A673 (cell line): ENCODE measurements around the gene DAD1. TPM values are rescaled to one million over a fixed set of nuclear protein-coding genes. Genes with fewer than 3 reads are reported as not detected.

Experiments
- BruUV-seq: library from RNA; stranded (reverse); fragments of 400-500 nt; replicated peaks from 2 replicates; lab custom pipeline; 2021; lab: Mats Ljungman, UMichigan
- CTCF ChIA-PET: fragments of 300-600 bp; sonication (Branson Sonifier 250); formaldehyde crosslinking; loops from one replicate; lab custom pipeline; 2022; ENCODE audit warnings: antibody characterized with exemption; lab: Charles Lee
- POLR2A ChIA-PET: fragments of 300-600 bp; sonication (Branson Sonifier 250); formaldehyde crosslinking; loops from one replicate; lab custom pipeline; 2022; ENCODE audit warnings: antibody characterized with exemption; ENCODE audit not compliant: low non-redundant PET; lab: Charles Lee
- DNase-seq: peaks from one replicate; pipeline ENCODE4 v3.0.0-alpha.2; 2015; ENCODE audit warnings: low spot score
- H3K27ac ChIP-seq: fragments of 200-600 bp; sonication (generic); 2 replicates; pipeline ENCODE4 v1.5.1; 2016; ENCODE audit warnings: mixed run types, low read depth, mild to moderate bottlenecking, mixed read lengths, antibody characterized with exemption, low read length; ENCODE audit not compliant: poor library complexity, severe bottlenecking
- H3K27me3 ChIP-seq: fragments of 200-600 bp; sonication (generic); replicated peaks from 2 replicates; pipeline ENCODE4 v1.6.1; 2017; ENCODE audit warnings: mixed run types, low read depth, mild to moderate bottlenecking, mixed read lengths, antibody characterized with exemption, low read length; ENCODE audit not compliant: insufficient read depth, poor library complexity
- H3K36me3 ChIP-seq: fragments of 200-600 bp; sonication (generic); 2 replicates; pipeline ENCODE4 v1.6.1; 2016; ENCODE audit warnings: mixed run types, mild to moderate bottlenecking, mixed read lengths, antibody characterized with exemption, low read length; ENCODE audit not compliant: insufficient read depth, poor library complexity, severe bottlenecking
- H3K4me1 ChIP-seq: fragments of 200-600 bp; sonication (generic); 2 replicates; pipeline ENCODE4 v1.6.1; 2017; ENCODE audit warnings: mixed run types, mild to moderate bottlenecking, mixed read lengths, antibody characterized with exemption, low read length; ENCODE audit not compliant: insufficient read depth, poor library complexity, severe bottlenecking
- H3K4me3 ChIP-seq: fragments of 200-600 bp; sonication (generic); 2 replicates; pipeline ENCODE4 v1.5.1; 2016; ENCODE audit warnings: low read depth, mixed run types, mild to moderate bottlenecking, mixed read lengths, low read length; ENCODE audit not compliant: poor library complexity, severe bottlenecking
- H3K9me3 ChIP-seq: fragments of 200-600 bp; sonication (generic); 2 replicates; pipeline ENCODE4 v1.6.1; 2016; ENCODE audit warnings: mixed run types, low read depth, mild to moderate bottlenecking, mixed read lengths, antibody characterized with exemption, low read length; ENCODE audit not compliant: poor library complexity, severe bottlenecking
- CTCF ChIP-seq: fragments of 300-800, 200-600 bp; sonication (generic); conservative IDR thresholded peaks from 2 replicates; pipeline ENCODE4 v1.5.1; 2017; ENCODE audit warnings: low read depth, mild to moderate bottlenecking, antibody characterized with exemption, low read length, moderate library complexity, mixed read lengths
- EZH2 ChIP-seq: fragments of 200-600 bp; sonication (generic); IDR thresholded peaks from 2 replicates; pipeline ENCODE4 v1.6.1; 2017; ENCODE audit warnings: borderline replicate concordance, low read depth, mild to moderate bottlenecking, mixed read lengths, antibody characterized with exemption, low read length; ENCODE audit not compliant: poor library complexity, severe bottlenecking
- intact Hi-C: fragments of 100-400 bp; cut with micrococcal nuclease; formaldehyde crosslinking; loops from one replicate; pipeline ENCODE4 v1.10.0; 2022; ENCODE audit not compliant: unreplicated experiment
- total RNA-seq: library from RNA; stranded (reverse); gene quantifications from 2 replicates; pipeline ENCODE4 v1.2.3, GENCODE V29; 2021

DAD1 gene
- total RNA-seq, 1 experiment from 2014 or later = 261 TPM

GRCh38 chr14:22557846-22558220 lies 31.2 kb downstream of the DAD1 start:
- Histone ChIP-seq H3K4me1 (peaks cover 60% of the 10 kb centered on the region), H3K9me3 (no peaks in the 10 kb centered on the region), H3K27ac (no peak overlapping the region), H3K4me3 (no peak overlapping the region), H3K27me3 (no peaks in the 10 kb centered on the region), H3K36me3 (no peaks in the 10 kb centered on the region)
- intact Hi-C loops = loop anchor here (1.0 to 10.0 kb wide), 5 partner anchors 95 to 497 kb away; partner anchors contain the start of gene CDH24
- POLR2A ChIA-PET = no interaction called here
- DNase-seq = no peak
- TF ChIP-seq EZH2 = no peak
- no peak for TF ChIP-seq CTCF
- CTCF ChIA-PET = interaction anchor here (1.0 kb wide), 1 partner anchor 12 kb away, joined by 4 read pairs; no protein-coding TSS in a partner anchor
- no TSS peak for BruUV-seq

- no peaks in the 10 kb centered on the region for H3K36me3 ChIP-seq
- no peaks in the 10 kb centered on the region for H3K27me3 ChIP-seq
- DNase-seq = peak; percentile 88
- CTCF ChIA-PET = interaction anchor here (0.6 to 2.1 kb wide), 8 partner anchors 13 to 303 kb away, joined by 4 to 14 read pairs (median 4); no protein-coding TSS in a partner anchor
- H3K27ac ChIP-seq = peak overlapping the region; percentile 72
- intact Hi-C loops = loop anchor here (1.0 to 10.0 kb wide), 5 partner anchors 96 to 498 kb away; partner anchors contain the start of gene CDH24
- no TSS peak for BruUV-seq
- TF ChIP-seq EZH2 (no peak), CTCF (peak; percentile 100)
- H3K4me3 ChIP-seq = peak overlapping the region; percentile 27
- H3K9me3 ChIP-seq = no peaks in the 10 kb centered on the region
- H3K4me1 ChIP-seq = peaks cover 63% of the 10 kb centered on the region
- POLR2A ChIA-PET = interaction anchor here (0.6 to 0.7 kb wide), 2 partner anchors 45 to 327 kb away, joined by 4 to 5 read pairs; no protein-coding TSS in a partner anchor
Observed at GRCh38 chr14:22556990-22557623, 31.9 kb downstream of the DAD1 start.

GRCh38 chr14:22556021-22556989 lies 32.7 kb downstream of the DAD1 start:
- H3K4me1 ChIP-seq = peaks cover 63% of the 10 kb centered on the region
- no peak overlapping the region for H3K4me3 ChIP-seq
- H3K9me3 ChIP-seq = no peaks in the 10 kb centered on the region
- peak overlapping the region; percentile 72 for H3K27ac ChIP-seq
- no peaks in the 10 kb centered on the region for H3K36me3 ChIP-seq
- H3K27me3 ChIP-seq = no peaks in the 10 kb centered on the region
- no TSS peak for BruUV-seq
- POLR2A ChIA-PET = interaction anchor here (0.6 to 0.7 kb wide), 2 partner anchors 46 to 328 kb away, joined by 4 to 5 read pairs; no protein-coding TSS in a partner anchor
- no peak for DNase-seq
- CTCF ChIA-PET = interaction anchor here (0.6 to 2.1 kb wide), 9 partner anchors 14 to 304 kb away, joined by 3 to 14 read pairs (median 4); no protein-coding TSS in a partner anchor
- intact Hi-C loops = loop anchor here (5.0 to 10.0 kb wide), 2 partner anchors 249 to 498 kb away; partner anchors contain the start of gene CDH24
- TF ChIP-seq EZH2 (no peak), CTCF (no peak)
